ENCODE measurements around the gene CDK19. TPM values are rescaled to one million over a fixed set of nuclear protein-coding genes. Genes with fewer than 3 reads are reported as not detected.

The CDK19 gene
- total RNA-seq, 1 donor from 2014 or later = 11.0 TPM

GRCh38 chr6:110674096-110674495, 141.2 kb downstream of the CDK19 start:
- no peaks in the 10 kb centered on the region for H3K36me3 ChIP-seq (ENCODE audit: control insufficient read depth in 3 of 3, insufficient read depth in 3 of 3, low read length in 3 of 3)
- no peak overlapping the region for H3K4me3 ChIP-seq (ENCODE audit: low read length in 3 of 3)
- no peaks in the 10 kb centered on the region for H3K9me3 ChIP-seq (ENCODE audit: control insufficient read depth in 3 of 3, low read length in 3 of 3)
- no peaks in the 10 kb centered on the region for H3K27me3 ChIP-seq (ENCODE audit: control insufficient read depth in 3 of 3, insufficient read depth in 3 of 3, low read length in 3 of 3)
- H3K27ac ChIP-seq (ENCODE audit: low read depth, low read length) = no peak overlapping the region
- no peak overlapping the region for H3K9ac ChIP-seq (ENCODE audit: low read depth in 1 of 3, low read length in 3 of 3)
- H3K4me1 ChIP-seq (ENCODE audit: control insufficient read depth in 3 of 3, insufficient read depth in 3 of 3, low read length in 3 of 3) = no peaks in the 10 kb centered on the region

GRCh38 chr6:110672122-110672521, 143.1 kb downstream of the CDK19 start:
- Histone ChIP-seq H3K4me3 (ENCODE audit: low read length in 3 of 3) (no peak overlapping the region), H3K36me3 (ENCODE audit: control insufficient read depth in 3 of 3, insufficient read depth in 3 of 3, low read length in 3 of 3) (no peaks in the 10 kb centered on the region), H3K4me1 (ENCODE audit: control insufficient read depth in 3 of 3, insufficient read depth in 3 of 3, low read length in 3 of 3) (no peaks in the 10 kb centered on the region), H3K27ac (ENCODE audit: low read depth, low read length) (no peak overlapping the region), H3K9me3 (ENCODE audit: control insufficient read depth in 3 of 3, low read length in 3 of 3) (no peaks in the 10 kb centered on the region), H3K9ac (ENCODE audit: low read depth in 1 of 3, low read length in 3 of 3) (no peak overlapping the region), H3K27me3 (ENCODE audit: control insufficient read depth in 3 of 3, insufficient read depth in 3 of 3, low read length in 3 of 3) (no peaks in the 10 kb centered on the region)

DNA sequence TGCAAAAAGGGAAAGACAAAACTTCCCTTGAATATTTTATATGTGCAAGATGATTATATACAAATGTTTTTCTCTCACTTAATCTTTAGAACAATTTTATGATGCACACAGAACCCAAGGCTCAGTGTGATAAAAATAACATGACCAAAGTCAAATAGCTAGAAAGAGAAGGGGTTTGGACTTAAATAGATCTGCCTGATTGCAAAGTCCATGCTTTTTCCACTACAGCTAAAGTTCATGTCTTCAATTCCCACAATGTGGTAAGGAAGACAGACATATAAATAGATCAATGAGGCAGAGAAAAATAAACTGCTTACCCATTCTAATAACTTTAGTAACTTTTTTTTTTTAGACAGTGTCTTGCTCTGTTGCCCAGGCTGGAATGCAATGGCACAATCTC, 143.8 kb downstream of the CDK19 start:
- H3K36me3 ChIP-seq (ENCODE audit: control insufficient read depth in 3 of 3, insufficient read depth in 3 of 3, low read length in 3 of 3) = peaks cover 0 to 3% (median 0%) of the 10 kb centered on the region in 3 donors
- H3K4me3 ChIP-seq (ENCODE audit: low read length in 3 of 3) = no peak overlapping the region
- H3K9ac ChIP-seq (ENCODE audit: low read depth in 1 of 3, low read length in 3 of 3) = no peak overlapping the region
- H3K27me3 ChIP-seq (ENCODE audit: control insufficient read depth in 3 of 3, insufficient read depth in 3 of 3, low read length in 3 of 3) = no peaks in the 10 kb centered on the region
- H3K4me1 ChIP-seq (ENCODE audit: control insufficient read depth in 3 of 3, insufficient read depth in 3 of 3, low read length in 3 of 3) = no peaks in the 10 kb centered on the region
- H3K27ac ChIP-seq (ENCODE audit: low read depth, low read length) = no peak overlapping the region
- no peaks in the 10 kb centered on the region for H3K9me3 ChIP-seq (ENCODE audit: control insufficient read depth in 3 of 3, low read length in 3 of 3)

GRCh38 chr6:110665600-110665999, 149.7 kb downstream of the CDK19 start:
- Histone ChIP-seq H3K27ac (ENCODE audit: low read depth, low read length) (no peak overlapping the region), H3K4me3 (ENCODE audit: low read length in 3 of 3) (no peak overlapping the region), H3K9me3 (ENCODE audit: control insufficient read depth in 3 of 3, low read length in 3 of 3) (no peaks in the 10 kb centered on the region), H3K36me3 (ENCODE audit: control insufficient read depth in 3 of 3, insufficient read depth in 3 of 3, low read length in 3 of 3) (peaks cover 0 to 3% (median 0%) of the 10 kb centered on the region in 3 donors), H3K9ac (ENCODE audit: low read depth in 1 of 3, low read length in 3 of 3) (no peak overlapping the region), H3K4me1 (ENCODE audit: control insufficient read depth in 3 of 3, insufficient read depth in 3 of 3, low read length in 3 of 3) (no peaks in the 10 kb centered on the region), H3K27me3 (ENCODE audit: control insufficient read depth in 3 of 3, insufficient read depth in 3 of 3, low read length in 3 of 3) (no peaks in the 10 kb centered on the region)

- no peaks in the 10 kb centered on the region for H3K9me3 ChIP-seq (ENCODE audit: control insufficient read depth in 3 of 3, low read length in 3 of 3)
- peaks cover 0 to 3% (median 0%) of the 10 kb centered on the region in 3 donors for H3K36me3 ChIP-seq (ENCODE audit: control insufficient read depth in 3 of 3, insufficient read depth in 3 of 3, low read length in 3 of 3)
- H3K4me3 ChIP-seq (ENCODE audit: low read length in 3 of 3) = no peak overlapping the region
- no peaks in the 10 kb centered on the region for H3K4me1 ChIP-seq (ENCODE audit: control insufficient read depth in 3 of 3, insufficient read depth in 3 of 3, low read length in 3 of 3)
- H3K27me3 ChIP-seq (ENCODE audit: control insufficient read depth in 3 of 3, insufficient read depth in 3 of 3, low read length in 3 of 3) = no peaks in the 10 kb centered on the region
- H3K9ac ChIP-seq (ENCODE audit: low read depth in 1 of 3, low read length in 3 of 3) = no peak overlapping the region
- no peak overlapping the region for H3K27ac ChIP-seq (ENCODE audit: low read depth, low read length)
These were observed 150.3 kb downstream of the CDK19 start for GRCh38 chr6:110664933-110665332.

DNA sequence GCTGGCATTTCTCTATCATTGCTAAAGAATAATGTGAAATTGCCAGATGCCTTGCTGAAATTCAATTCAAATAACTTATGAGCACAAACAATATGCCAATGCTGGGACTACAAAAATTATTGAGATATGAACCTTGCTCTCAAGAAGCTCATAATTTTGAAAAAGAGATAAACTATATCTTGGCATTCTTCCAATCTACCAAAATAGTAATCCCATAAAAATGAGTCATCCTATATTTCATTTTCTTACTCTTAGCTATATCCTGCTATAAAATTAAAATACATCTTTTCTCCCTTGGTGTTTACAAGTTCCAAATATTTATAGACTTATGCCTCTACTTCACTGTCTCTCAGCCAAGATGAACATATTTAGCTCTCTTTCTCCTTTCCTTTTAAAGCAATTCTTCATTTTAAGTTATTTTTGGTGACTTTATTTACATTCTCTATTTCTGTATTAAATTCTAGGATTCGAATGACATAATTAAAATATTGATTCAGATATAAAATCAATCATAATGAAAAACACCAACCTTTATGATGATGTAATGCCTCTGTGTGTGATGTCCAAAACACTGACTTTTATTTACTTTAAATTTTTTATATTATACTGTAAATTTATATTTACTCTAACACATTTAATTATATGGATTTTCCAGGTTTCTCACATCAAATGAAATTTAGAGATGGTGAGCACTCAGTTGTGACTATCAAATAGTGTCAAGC, 152.6 kb downstream of the CDK19 start:
- no peaks in the 10 kb centered on the region for H3K9me3 ChIP-seq (ENCODE audit: control insufficient read depth in 3 of 3, low read length in 3 of 3)
- H3K9ac ChIP-seq (ENCODE audit: low read depth in 1 of 3, low read length in 3 of 3) = no peak overlapping the region
- H3K4me1 ChIP-seq (ENCODE audit: control insufficient read depth in 3 of 3, insufficient read depth in 3 of 3, low read length in 3 of 3) = no peaks in the 10 kb centered on the region
- no peak overlapping the region for H3K4me3 ChIP-seq (ENCODE audit: low read length in 3 of 3)
- H3K27ac ChIP-seq (ENCODE audit: low read depth, low read length) = no peak overlapping the region
- peaks cover 0 to 3% (median 0%) of the 10 kb centered on the region in 3 donors for H3K36me3 ChIP-seq (ENCODE audit: control insufficient read depth in 3 of 3, insufficient read depth in 3 of 3, low read length in 3 of 3)
- no peaks in the 10 kb centered on the region for H3K27me3 ChIP-seq (ENCODE audit: control insufficient read depth in 3 of 3, insufficient read depth in 3 of 3, low read length in 3 of 3)

GRCh38 chr6:110661414-110661813, 153.9 kb downstream of the CDK19 start:
- H3K9ac ChIP-seq (ENCODE audit: low read depth in 1 of 3, low read length in 3 of 3) = no peak overlapping the region
- no peak overlapping the region for H3K27ac ChIP-seq (ENCODE audit: low read depth, low read length)
- no peaks in the 10 kb centered on the region for H3K27me3 ChIP-seq (ENCODE audit: control insufficient read depth in 3 of 3, insufficient read depth in 3 of 3, low read length in 3 of 3)
- no peaks in the 10 kb centered on the region for H3K9me3 ChIP-seq (ENCODE audit: control insufficient read depth in 3 of 3, low read length in 3 of 3)
- H3K4me1 ChIP-seq (ENCODE audit: control insufficient read depth in 3 of 3, insufficient read depth in 3 of 3, low read length in 3 of 3) = no peaks in the 10 kb centered on the region
- no peaks in the 10 kb centered on the region for H3K36me3 ChIP-seq (ENCODE audit: control insufficient read depth in 3 of 3, insufficient read depth in 3 of 3, low read length in 3 of 3)
- no peak overlapping the region for H3K4me3 ChIP-seq (ENCODE audit: low read length in 3 of 3)

GRCh38 chr6:110660066-110660655, 155.1 kb downstream of the CDK19 start:
- H3K4me1 ChIP-seq (ENCODE audit: control insufficient read depth in 3 of 3, insufficient read depth in 3 of 3, low read length in 3 of 3) = no peaks in the 10 kb centered on the region
- H3K4me3 ChIP-seq (ENCODE audit: low read length in 3 of 3) = no peak overlapping the region
- no peak overlapping the region for H3K9ac ChIP-seq (ENCODE audit: low read depth in 1 of 3, low read length in 3 of 3)
- no peak overlapping the region for H3K27ac ChIP-seq (ENCODE audit: low read depth, low read length)
- no peaks in the 10 kb centered on the region for H3K27me3 ChIP-seq (ENCODE audit: control insufficient read depth in 3 of 3, insufficient read depth in 3 of 3, low read length in 3 of 3)
- no peaks in the 10 kb centered on the region for H3K9me3 ChIP-seq (ENCODE audit: control insufficient read depth in 3 of 3, low read length in 3 of 3)
- H3K36me3 ChIP-seq (ENCODE audit: control insufficient read depth in 3 of 3, insufficient read depth in 3 of 3, low read length in 3 of 3) = no peaks in the 10 kb centered on the region

DNA sequence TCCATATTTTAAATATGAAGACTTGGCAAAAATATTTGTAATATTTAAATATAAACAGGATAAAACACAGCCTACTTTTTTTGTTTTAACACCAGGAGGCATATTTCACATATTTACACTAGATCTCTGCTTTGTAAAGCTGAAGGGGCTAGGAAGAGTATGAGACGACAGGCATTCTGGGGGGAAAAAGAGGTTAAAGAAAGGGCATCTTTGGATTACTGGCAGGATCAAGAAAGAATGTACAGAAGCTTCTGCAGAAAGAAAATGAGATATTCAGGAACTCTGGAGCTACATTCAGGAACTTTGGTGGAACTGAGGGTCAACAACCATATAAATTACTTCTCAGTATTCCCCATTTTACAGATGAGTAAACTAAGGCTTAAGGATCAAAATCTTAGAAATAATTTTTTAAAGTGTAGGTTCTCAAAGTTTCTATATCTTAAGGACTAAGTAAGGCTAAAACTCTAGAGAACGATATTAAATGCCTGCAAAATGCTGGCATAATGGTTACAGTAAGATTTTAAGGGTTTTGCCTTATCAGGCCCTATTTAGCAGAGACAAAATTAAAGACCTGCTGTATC, 156.5 kb downstream of the CDK19 start:
- H3K27ac ChIP-seq (ENCODE audit: low read depth, low read length) = no peak overlapping the region
- H3K9ac ChIP-seq (ENCODE audit: low read depth in 1 of 3, low read length in 3 of 3) = no peak overlapping the region
- H3K36me3 ChIP-seq (ENCODE audit: control insufficient read depth in 3 of 3, insufficient read depth in 3 of 3, low read length in 3 of 3) = no peaks in the 10 kb centered on the region
- H3K27me3 ChIP-seq (ENCODE audit: control insufficient read depth in 3 of 3, insufficient read depth in 3 of 3, low read length in 3 of 3) = no peaks in the 10 kb centered on the region
- no peak overlapping the region for H3K4me3 ChIP-seq (ENCODE audit: low read length in 3 of 3)
- H3K4me1 ChIP-seq (ENCODE audit: control insufficient read depth in 3 of 3, insufficient read depth in 3 of 3, low read length in 3 of 3) = no peaks in the 10 kb centered on the region
- H3K9me3 ChIP-seq (ENCODE audit: control insufficient read depth in 3 of 3, low read length in 3 of 3) = no peaks in the 10 kb centered on the region

DNA sequence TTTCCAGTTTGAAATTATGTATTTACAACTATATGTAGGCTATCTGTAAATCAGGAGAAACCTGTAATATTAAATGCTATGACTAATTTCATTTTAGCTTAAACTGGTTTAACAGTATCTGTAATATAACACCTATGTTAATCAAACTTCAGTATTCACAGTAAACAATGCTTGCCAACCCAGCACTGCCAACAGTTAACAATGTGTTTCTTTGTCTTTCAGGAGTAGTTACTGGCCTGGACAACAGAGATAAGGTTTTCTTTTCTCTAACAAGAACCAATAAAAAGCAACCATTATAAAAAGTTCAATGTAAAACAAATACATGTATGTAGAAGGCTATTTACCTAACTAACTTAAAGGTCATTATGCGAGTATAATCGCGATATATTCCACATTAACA, 158.8 kb downstream of the CDK19 start:
- H3K36me3 ChIP-seq (ENCODE audit: control insufficient read depth in 3 of 3, insufficient read depth in 3 of 3, low read length in 3 of 3) = no peaks in the 10 kb centered on the region
- no peak overlapping the region for H3K9ac ChIP-seq (ENCODE audit: low read depth in 1 of 3, low read length in 3 of 3)
- no peaks in the 10 kb centered on the region for H3K27me3 ChIP-seq (ENCODE audit: control insufficient read depth in 3 of 3, insufficient read depth in 3 of 3, low read length in 3 of 3)
- no peaks in the 10 kb centered on the region for H3K4me1 ChIP-seq (ENCODE audit: control insufficient read depth in 3 of 3, insufficient read depth in 3 of 3, low read length in 3 of 3)
- no peak overlapping the region for H3K27ac ChIP-seq (ENCODE audit: low read depth, low read length)
- no peaks in the 10 kb centered on the region for H3K9me3 ChIP-seq (ENCODE audit: control insufficient read depth in 3 of 3, low read length in 3 of 3)
- H3K4me3 ChIP-seq (ENCODE audit: low read length in 3 of 3) = no peak overlapping the region

Data from skeletal muscle tissue (tissue), 4 donors.